Measurements from ENCODE around the gene NDEL1.

The NDEL1 gene

GRCh38 chr17:8412089-8412488 lies 23.6 kb upstream of the NDEL1 start:
- POLR2A ChIA-PET = no interaction called here
- TF ChIP-seq CTCF (IDR thresholded peaks at IDR 0.05; ENCODE audit: control extremely low read depth, extremely low read depth, low read depth, missing control alignments) = no peak
- CTCF ChIA-PET = interaction anchor here (1.5 to 5.9 kb wide), 3 partner anchors 8 to 334 kb away, joined by 5 to 53 read pairs (median 26); no protein-coding TSS in a partner anchor
- no peak for DNase-seq (ENCODE audit: extremely low spot score)

GRCh38 chr17:8413328-8413727 lies 22.4 kb upstream of the NDEL1 start:
- ChIA-PET POLR2A (no interaction called here), CTCF (no interaction called here)
- no peak for DNase-seq (ENCODE audit: extremely low spot score)
- TF ChIP-seq CTCF (IDR thresholded peaks at IDR 0.05; ENCODE audit: control extremely low read depth, extremely low read depth, low read depth, missing control alignments) = no peak

GRCh38 chr17:8413938-8414337 lies 21.7 kb upstream of the NDEL1 start:
- CTCF ChIA-PET = no interaction called here
- DNase-seq (ENCODE audit: extremely low spot score) = no peak
- TF ChIP-seq CTCF (IDR thresholded peaks at IDR 0.05; ENCODE audit: control extremely low read depth, extremely low read depth, low read depth, missing control alignments) = no peak
- POLR2A ChIA-PET = no interaction called here

GRCh38 chr17:8417806-8418205 lies 17.9 kb upstream of the NDEL1 start:
- POLR2A ChIA-PET = no interaction called here
- CTCF ChIA-PET = interaction anchor here (1.0 to 3.3 kb wide), 3 partner anchors 8 to 328 kb away, joined by 3 to 9 read pairs (median 3); no protein-coding TSS in a partner anchor

GRCh38 chr17:8418471-8418870 lies 17.2 kb upstream of the NDEL1 start:
- ChIA-PET POLR2A (no interaction called here), CTCF (interaction anchor here (1.3 to 3.3 kb wide), 2 partner anchors 35 to 327 kb away, joined by 3 to 9 read pairs; no protein-coding TSS in a partner anchor)
- no peak for TF ChIP-seq CTCF (IDR thresholded peaks at IDR 0.05; ENCODE audit: control extremely low read depth, extremely low read depth, low read depth, missing control alignments)
- DNase-seq (ENCODE audit: extremely low spot score) = no peak

More at GRCh38 chr17:8417806-8418205, 17.9 kb upstream of the NDEL1 start:
- no peak for DNase-seq (ENCODE audit: extremely low spot score)
- no peak for TF ChIP-seq CTCF (IDR thresholded peaks at IDR 0.05; ENCODE audit: control extremely low read depth, extremely low read depth, low read depth, missing control alignments)

- CTCF ChIA-PET = interaction anchor here (1.2 to 3.3 kb wide), 3 partner anchors 9 to 327 kb away, joined by 5 to 26 read pairs (median 9); partner anchors contain the start of gene RPL26
- no peak for DNase-seq (ENCODE audit: extremely low spot score)
- no peak for TF ChIP-seq CTCF (IDR thresholded peaks at IDR 0.05; ENCODE audit: control extremely low read depth, extremely low read depth, low read depth, missing control alignments)
- POLR2A ChIA-PET = no interaction called here
Measured at GRCh38 chr17:8419305-8419704, 16.4 kb upstream of the NDEL1 start.
